Activated effector memory CD4-positive, alpha-beta T cell treated with anti-CD3 and anti-CD28 coated beads, Interleukin-2, amount 50 U/mL, for 16 hours (primary cell): ENCODE data around the gene ST6GALNAC5.
"Not testable (repeated sequence)": the region's sequence is repeated elsewhere in the genome, so short reads cannot be mapped to it uniquely, and the experiment has no call there.

Source experiments
- DNase-seq: peaks from one replicate; pipeline ENCODE4 v3.0.0-alpha.2; 2020

The ST6GALNAC5 gene

DNA sequence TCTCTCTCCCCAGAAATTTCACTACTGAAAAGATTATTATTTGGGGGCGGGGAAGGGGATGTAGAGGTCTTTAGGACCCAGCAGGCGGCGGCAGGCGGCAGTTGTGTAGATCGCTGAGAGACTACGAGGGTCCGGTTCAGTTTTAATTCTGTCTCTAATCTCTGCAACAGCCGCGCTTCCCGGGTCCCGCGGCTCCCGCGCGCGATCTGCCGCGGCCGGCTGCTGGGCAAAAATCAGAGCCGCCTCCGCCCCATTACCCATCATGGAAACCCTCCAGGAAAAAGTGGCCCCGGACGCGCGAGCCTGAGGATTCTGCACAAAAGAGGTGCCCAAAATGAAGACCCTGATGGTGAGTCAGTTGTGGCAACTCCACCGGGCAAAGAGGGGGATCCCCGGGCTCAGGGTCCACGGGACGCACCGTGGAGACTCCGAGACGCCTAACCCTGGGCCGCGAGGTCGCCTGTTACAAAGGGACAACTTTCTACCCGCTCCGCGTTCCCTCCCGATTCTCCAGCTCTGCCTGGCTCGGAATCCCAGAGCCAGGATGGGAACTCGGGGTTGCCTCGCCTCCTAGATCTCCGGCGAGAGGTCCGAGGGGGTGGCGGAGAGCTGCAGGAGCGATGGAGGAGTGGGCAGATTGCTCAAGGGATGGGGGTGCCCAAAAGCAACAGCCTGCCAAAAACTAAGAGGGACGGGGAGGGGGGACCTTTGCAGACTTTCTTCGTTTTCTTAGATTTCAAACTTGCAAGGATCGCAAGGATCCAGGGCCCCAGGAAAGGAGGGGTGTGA lies at the start of gene ST6GALNAC5:
Gene ST6GALNAC5 (plus strand): TSS at position 139 of the 789 bp plus-strand sequence.
- no peak for DNase-seq

DNA sequence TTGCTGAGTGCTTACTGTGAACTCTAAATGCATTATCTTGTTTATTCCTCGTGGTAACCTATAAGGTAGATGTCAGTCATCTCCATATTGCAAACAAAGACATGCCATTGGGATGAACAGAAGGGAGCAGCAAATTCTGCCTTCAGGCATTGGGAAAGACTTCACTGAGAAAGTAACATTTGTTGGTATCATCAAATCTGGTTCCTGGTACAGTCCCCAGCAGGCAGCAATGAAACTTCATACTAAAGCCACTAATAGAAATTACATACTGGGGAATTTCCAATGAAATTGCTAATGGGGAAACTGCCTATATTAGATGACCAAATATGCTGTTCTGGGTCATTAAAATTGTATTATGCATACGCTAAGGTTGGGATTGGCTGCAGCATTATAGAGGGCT lies 47.3 kb upstream of the ST6GALNAC5 start:
- no peak for DNase-seq

DNA sequence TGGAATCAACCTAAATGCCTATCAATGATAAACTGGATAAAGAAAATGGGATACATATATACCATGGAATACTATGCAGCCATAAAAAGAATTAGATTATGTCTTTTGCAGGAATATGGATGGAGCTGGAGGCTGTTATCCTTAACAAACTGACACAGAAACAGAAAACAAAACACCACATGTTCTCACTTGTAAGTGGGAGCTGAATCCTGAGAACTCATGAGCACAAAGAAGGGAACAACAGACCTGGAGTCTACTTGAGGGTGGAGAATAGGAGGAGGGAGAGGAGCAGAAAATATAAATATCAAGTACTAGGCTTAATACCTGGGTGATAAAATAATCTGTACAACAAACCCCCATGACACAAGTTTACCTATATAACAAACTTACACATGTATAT lies 44.3 kb upstream of the ST6GALNAC5 start:
- DNase-seq = not testable (repeated sequence)

DNA sequence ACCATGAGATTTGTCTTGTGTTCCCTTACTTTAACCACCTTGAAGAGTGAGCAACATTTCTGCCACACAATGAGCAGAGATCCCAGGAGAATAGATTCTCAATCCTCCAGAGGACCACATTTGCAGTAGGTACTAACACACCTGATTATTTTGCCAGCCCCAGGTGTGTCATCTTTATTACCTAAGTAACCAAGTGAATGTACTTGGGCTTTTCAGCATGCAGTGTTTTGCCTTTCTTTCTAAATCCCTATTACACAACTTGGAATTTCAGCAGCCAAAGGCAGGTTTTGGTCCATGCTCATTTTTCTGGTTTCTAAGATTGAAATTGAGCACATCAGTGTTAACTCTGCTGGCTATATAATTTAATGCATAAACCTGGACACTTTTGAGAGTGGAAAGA lies 43.2 kb upstream of the ST6GALNAC5 start:
- DNase-seq = no peak

DNA sequence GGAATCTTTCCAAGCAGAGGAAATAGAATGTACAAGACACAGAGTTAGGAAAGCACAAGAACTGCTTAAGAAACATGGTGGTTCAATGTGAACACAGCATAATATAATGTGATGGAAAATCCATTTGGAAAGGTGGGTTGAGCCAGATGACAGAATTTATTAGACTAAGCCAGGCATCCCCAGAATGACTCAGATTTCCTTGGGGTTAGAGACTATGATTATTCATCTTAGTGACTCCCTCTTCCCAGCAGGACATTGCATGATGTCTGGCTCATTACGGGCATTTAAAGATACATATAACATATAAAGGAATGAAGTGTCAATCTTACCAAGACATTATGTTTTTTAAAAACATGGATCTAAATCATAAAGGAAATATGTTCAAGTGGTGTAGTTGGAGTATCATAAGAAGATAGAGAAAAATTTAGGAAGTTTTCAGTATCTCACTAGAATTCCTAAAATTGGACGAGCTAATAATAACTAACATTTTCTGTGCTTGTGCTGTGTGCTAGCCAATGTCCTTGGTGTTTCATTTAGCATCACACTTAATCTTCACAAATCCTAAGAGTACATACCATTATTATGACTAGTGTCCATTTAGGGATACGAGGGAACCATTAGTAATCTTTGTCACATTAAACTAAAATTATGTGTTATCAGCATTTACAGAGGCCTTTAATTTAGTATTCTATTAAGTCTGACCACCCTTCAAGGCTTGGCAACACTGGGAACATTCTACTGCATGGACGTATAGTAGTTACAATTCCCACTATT lies 41.0 kb upstream of the ST6GALNAC5 start:
- DNase-seq = no peak

DNA sequence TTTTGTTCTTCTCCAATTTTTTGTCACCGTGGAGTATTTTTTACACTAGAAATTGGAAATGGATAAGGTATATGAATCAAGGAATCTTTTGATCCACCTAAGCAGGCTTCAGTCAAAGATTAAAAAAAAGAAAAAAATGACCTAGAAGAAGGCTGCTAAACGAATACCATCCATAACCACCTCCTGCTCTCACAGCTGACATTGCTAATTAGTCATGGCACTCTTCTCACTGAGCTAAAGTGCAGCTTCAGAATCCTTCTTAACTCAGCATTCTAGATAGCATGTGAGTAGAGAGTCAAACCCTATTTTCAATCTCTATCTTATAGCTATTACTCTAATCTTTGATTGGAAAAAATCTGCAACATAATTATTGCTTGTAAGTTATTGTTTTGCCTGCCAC lies 40.2 kb upstream of the ST6GALNAC5 start:
- DNase-seq = no peak

DNA sequence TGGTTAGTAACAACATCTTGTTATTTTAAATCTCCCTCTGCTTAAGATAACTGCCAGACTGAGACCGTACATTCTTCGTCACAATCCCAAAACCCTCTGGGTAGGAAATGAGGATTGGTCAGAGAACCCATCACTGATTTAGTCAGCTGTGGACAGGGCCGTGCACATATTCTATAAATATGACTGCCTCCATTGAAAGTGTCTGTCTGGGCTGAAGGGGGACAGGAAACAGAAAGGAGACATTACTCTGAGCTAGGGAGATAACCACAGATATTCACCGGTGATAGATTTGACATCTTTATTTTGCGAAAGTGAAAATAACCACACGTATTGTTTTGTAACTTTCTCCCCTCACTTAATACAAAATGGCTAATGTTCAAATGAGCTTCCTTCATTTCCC lies 36.9 kb upstream of the ST6GALNAC5 start:
- no peak for DNase-seq

DNA sequence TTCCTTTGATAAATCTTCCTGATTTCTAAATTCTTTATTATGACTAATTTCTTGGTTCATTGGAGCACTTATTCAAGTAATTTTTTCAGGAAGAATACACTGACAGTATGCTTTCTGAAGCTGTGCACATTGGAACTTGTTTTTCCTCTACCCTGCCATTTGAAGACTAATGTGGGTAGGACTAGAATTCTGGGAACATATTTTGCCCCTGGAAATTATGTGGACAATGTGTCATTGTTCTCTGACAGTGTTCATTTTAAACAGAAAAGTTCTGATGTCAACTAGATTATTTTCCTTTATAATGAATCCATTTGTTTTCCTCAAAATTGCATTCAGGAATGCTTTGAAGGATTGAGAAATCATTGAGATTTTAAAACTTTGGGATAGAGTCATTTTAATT lies 34.8 kb upstream of the ST6GALNAC5 start:
- DNase-seq = no peak

DNA sequence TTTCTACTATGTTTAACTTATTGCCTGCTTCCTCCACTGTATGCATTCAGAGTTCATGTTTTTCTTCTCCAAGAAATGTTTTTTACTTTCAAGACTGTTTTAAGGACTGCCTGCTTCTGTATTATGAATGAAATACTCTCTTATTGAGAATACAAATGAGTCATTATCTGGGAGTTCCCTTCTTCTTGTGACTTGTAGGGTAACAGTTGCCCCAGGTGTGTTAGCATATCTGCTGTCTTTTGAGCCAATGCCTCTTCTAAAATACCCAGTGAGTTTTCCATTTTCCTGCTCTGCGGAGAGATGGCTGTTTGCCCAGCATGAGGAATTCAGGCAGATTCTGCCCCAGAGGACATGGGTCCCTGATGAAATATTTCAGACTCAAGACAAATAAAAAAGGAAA lies 34.1 kb upstream of the ST6GALNAC5 start:
- no peak for DNase-seq

DNA sequence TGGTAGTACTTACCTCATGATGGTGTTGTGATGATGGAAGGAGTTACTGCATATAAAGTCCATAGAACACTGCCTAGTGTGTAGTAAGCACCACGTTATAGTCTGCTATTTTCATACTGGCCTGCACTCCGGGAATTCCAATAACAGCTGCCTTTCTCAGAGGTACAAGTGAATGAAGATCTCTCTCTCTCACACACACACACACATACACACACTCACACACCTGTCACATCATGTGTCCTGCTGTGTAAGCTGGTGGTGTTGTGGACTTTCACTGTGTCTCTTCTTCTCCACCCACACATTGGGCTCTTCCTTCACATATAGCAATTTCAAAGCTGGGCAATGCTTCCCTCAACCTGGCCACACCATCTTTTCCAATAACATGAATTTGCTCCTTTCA lies 33.4 kb upstream of the ST6GALNAC5 start:
- DNase-seq = no peak

DNA sequence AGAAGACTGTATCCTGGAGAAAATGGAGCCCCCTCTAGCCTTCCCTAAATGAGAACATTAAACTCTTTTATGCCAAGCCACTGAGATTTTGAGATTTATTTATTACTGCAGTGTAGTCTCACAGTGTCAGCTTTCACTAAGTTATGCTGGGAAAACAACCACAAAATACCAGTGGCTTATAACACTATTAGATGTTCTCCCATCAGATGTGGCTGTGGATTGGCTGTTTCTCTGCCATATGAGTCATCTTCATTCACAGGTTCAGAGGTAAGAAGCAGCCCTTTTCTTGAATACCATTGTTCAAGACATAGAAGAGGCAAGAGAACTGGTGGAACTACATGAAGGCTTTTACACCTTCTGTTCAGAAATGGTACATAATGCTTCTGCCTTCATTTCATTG lies 32.1 kb upstream of the ST6GALNAC5 start:
- no peak for DNase-seq

DNA sequence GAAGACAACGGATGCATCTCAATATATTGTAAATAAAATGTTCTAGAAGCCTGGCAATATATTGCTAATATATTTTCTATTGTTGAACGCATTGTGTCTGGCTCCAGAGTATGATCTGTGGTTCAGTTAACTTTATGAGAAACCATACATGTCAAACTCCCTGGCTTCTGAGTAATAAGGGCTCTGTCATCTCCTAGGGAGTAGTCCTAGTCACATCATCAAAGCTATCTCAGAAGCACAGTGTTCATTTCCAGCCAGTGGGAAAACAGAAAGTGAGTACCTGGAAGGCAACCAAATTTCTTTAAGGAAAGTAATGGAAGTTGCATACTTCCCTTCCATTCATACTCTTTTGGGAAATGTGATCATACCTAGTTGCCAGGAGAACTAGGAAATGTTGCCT lies 27.0 kb upstream of the ST6GALNAC5 start:
- DNase-seq = no peak

DNA sequence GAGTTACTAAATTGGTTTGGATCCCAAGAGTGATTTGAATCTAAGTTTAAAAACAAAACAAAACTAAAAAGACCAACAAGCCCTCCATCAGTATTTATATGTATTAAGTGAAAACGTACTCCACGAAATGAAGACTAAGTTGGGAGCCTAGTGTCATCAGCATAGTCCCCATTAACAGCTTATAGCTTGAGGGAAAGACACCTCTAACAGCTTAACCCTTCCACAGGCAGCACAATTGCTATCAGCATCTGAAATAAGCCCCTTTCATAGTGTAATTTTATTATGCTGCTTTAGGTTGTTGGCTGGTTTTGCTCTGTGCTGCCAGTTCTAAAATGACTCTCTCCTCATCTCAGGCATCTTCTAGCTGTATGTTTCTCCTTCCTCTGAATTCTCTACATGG lies 25.8 kb upstream of the ST6GALNAC5 start:
- DNase-seq = no peak

DNA sequence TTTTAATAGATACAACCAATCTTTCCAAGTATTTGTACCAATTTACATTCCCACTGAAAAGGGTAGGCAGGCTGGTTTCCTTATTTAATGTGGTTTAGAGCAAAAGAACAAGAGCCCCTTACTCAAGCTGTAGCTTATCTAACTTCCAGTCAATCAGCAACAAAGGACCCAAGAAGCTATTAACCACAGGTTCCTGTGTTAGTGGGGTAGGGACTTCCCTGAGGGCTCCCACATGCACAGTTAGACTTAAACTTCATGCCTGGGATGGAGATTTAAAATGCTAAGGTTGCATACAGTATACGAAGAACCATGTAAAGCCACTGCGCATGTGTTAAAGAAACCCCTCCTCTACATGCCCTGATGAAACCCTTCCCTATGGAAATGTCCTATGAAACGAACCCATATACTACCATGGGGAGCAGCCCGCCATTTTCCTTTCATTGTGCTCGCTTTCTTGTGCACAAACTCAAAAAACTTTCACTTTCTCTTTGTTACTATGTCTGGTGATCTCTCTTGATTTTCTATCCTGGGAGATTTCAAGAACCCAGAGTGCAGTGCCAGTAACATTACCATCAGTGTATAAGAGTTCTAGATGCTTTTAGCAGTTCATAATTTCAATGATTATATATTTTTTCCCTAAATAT lies 23.3 kb upstream of the ST6GALNAC5 start:
- DNase-seq = no peak

DNA sequence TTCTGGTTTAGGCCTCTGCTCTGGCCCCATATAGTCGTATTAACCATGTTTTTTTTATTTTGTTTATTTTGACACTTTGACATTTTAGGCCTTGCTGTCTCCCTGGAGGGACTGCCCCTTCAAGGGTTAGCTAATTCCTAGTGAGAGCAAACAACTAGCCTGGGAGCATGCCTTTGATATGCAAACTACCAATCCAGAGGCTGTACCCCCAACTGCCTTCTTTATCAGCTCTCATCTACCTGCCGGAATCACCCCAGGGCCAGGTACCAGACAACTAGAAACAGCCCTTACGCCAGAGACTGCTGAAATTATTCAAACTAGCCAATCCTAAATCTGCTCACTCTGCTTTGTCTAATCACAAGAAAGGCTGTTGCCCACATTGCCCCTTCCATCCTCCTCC lies 13.0 kb upstream of the ST6GALNAC5 start:
- DNase-seq = no peak

DNA sequence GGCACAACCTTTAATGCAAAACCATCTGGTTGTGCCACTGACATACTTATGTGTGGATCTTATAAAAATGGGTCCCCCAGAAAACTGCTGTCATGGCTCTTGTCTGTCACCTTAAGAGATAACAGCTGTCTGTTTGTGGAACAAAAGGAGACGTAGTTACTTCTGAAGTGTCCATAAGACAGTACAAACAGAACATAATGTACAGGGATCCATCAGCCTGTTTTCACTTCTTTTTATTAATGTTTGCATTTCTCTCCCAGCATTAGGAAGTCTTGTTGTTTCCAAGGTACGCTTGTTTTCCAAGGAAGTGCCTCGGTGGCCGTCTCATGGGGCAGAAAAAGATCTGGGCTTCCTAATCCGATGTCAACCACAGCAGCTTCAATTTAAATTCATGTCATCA lies 11.2 kb upstream of the ST6GALNAC5 start:
- no peak for DNase-seq

DNA sequence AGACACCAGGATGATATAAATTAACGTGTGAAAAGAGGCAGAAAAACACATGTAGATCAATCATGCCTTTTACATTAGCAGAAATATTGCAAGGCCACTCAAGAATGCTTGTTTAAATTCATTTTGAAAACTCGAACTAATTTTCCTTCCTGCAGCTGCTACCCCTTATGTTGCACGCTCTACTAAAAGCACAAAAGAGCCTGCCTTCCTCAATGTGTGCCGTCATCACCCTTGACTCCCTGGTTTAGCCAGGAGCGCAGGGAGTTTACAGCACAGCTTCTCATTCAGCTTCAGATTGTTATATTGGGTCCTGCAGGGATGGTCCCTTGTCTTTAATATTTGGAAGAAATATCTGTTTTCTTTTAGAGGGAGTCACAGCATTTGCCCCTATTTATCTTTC lies 10.1 kb upstream of the ST6GALNAC5 start:
- DNase-seq = no peak

DNA sequence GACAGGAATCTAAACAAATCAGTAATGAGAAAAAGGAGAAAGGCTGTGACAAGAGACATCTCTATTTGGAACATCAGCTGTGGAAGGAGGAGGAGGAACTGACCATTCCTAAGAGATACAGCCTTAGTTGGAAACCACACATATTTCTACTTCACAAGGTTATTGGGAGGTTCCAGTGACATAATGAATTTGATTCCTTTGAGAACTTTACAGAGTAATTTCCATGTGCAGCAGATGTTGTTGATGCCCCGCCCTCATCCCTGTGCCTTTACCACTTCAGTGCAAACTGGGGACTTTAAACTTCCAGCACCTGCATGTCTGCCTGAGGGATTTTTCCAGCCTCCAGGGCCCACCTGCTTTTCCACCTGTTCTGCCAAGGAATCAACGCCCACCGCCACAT lies 9.3 kb upstream of the ST6GALNAC5 start:
- no peak for DNase-seq

DNA sequence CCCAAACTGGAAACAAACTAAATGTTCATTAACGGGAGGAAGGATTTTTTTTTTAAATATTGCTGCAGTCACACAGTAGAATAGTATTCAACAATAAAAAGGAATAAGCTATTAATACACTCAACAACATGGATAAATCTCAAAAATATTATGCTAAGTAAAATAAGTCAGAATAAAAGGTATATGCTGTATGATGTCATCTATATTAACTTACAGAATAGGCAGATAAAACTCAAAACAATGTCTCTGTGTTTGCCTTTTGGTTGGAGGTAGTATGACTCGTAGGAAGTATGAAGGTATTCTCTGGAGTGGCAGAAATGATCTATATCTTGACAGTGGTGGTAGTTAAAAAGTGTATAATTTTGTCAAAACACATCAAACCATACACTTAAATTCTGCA lies 6.1 kb upstream of the ST6GALNAC5 start:
- no peak for DNase-seq

DNA sequence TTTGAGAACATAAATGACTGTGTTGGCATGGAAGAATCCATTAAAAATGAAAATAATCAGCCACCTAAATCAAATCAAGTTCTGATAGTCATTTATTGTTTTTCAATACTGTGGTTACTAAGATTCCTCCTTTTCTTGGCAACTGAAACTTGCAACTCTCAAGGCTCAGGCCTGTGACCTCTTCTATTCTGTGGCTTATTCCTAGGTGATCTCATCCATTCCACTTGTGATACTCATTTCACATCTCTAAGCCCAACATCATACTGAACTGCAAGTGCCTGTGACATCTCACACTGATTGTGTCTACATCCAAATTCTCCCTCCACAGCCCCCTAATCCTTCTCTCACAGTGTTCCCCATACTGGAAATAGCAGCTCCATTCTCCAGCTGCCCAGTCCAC lies 4.8 kb upstream of the ST6GALNAC5 start:
- DNase-seq = no peak

DNA sequence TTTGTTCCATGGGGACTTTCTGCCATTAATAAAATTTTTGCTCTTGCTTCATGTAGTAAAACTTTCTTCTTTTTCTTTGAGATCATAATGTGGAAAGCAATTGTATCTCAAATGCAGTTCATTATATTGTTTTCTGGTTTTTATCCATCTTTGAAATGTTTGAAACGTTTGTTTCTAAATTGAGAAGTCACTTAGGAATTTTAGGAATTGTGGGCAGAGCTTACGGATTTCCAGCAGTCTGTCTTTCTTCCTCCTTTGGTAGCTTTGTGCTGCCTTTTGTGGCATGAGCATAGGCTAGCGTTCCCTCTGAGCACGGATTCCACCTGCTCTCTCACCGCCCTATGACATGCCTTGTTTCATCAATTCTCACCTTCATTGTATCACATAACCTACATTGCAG lies 2.9 kb upstream of the ST6GALNAC5 start:
- no peak for DNase-seq

DNA sequence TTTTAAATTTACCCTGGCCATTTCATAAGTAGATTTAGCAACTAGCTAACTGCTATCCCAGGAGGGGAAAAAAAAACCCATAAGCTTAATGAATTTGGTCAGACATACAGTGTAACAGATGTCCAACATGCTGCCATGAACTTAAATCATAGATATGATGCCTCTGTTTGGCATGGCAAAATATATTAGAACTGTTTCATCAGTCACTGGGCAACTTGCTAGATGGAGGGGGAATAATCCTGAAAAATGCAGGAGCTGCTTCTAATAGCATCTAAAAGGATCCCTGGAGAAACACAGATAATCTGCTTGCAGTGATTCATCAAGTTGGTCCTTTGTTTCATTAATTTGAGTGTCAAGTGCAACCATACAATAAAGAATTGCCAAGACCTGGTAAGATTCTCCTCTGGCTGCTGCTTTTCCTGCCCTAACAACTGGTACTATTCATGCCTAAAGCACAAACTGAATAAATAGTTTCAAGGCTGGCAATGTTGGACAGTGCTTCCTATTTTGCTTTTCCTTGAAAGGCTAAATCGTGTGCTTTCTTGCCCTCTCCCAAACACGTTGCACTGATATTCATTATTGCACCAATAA lies 1.5 kb upstream of the ST6GALNAC5 start:
- DNase-seq = no peak

DNA sequence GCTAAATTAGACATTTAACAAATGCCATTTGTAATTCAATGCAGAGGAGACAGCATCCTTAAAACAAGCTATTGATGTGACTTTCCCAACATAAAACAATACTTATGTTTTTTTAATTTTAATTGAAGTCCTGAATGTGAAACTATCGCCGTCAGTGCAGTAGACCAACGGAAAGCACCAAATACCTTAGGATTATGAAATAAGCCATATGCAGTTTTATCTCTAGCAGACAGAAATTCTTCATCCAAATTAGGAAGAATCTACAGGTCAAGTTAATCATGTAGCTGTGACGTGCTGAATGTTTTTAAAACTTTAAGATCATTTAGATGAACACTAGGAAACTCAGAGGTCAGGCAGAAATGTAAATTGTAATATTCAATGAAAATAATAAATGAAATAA lies 714 bp upstream of the ST6GALNAC5 start:
- no peak for DNase-seq
